HEK293 (cell line): ENCODE measurements around the gene ACSS1.

Source experiments
- HOXA7 ChIP-seq: sonication (generic); formaldehyde crosslinking; IDR thresholded peaks from 2 replicates; pipeline ENCODE4 v1.8.1; 2022; ENCODE audit warnings: missing genetic modification reagents, borderline replicate concordance
- KLF10 ChIP-seq: fragments of 450-650 bp; IDR thresholded peaks from 2 replicates; pipeline ENCODE4 v1.5.1; 2018; ENCODE audit warnings: missing biosample characterization, mild to moderate bottlenecking, missing genetic modification characterization
- PRDM1 ChIP-seq: fragments of 450-650 bp; formaldehyde crosslinking; IDR thresholded peaks from 2 replicates; pipeline ENCODE4; 2016; ENCODE audit warnings: missing biosample characterization, missing genetic modification characterization
- RBAK ChIP-seq: fragments of 450-650 bp; formaldehyde crosslinking; IDR thresholded peaks from 2 replicates; pipeline ENCODE4 v1.5.1; 2016; ENCODE audit warnings: missing biosample characterization, missing genetic modification characterization
- TRIM28 ChIP-seq: IDR thresholded peaks from 2 replicates; pipeline ENCODE4 v1.6.1; 2011; ENCODE audit warnings: low read length, control low read depth, borderline replicate concordance
- ZBTB1 ChIP-seq: fragments of 450-650 bp; formaldehyde crosslinking; IDR thresholded peaks from 2 replicates; pipeline ENCODE4 v1.5.1; 2016; ENCODE audit warnings: missing biosample characterization, missing genetic modification characterization
- ZBTB48 ChIP-seq: fragments of 450-650 bp; formaldehyde crosslinking; IDR thresholded peaks from 2 replicates; pipeline ENCODE4 v1.5.1; 2016; ENCODE audit warnings: missing biosample characterization, missing genetic modification characterization
- ZFP41 ChIP-seq: fragments of 450-650 bp; formaldehyde crosslinking; IDR thresholded peaks from 2 replicates; pipeline ENCODE4 v1.5.1; 2016; ENCODE audit warnings: missing biosample characterization, missing genetic modification characterization, borderline replicate concordance
- ZNF157 ChIP-seq: fragments of 450-650 bp; formaldehyde crosslinking; IDR thresholded peaks from 2 replicates; pipeline ENCODE4 v1.5.1; 2016; ENCODE audit warnings: missing biosample characterization, missing genetic modification characterization
- ZNF184 ChIP-seq: fragments of 450-650 bp; IDR thresholded peaks from 2 replicates; pipeline ENCODE4 v1.5.1; 2018; ENCODE audit warnings: missing biosample characterization, mild to moderate bottlenecking, missing genetic modification characterization
- ZNF274 ChIP-seq, 2 experiments: fragments of 200-500 bp in 1 of 2; fragments of 450-650 bp in 1 of 2; sonication (Bioruptor generic) in 1 of 2; formaldehyde crosslinking in 1 of 2; IDR thresholded peaks; 2 replicates each; pipeline versions ENCODE4 v1.5.1 to v1.6.1; 2014 to 2016; ENCODE audit warnings: borderline replicate concordance in 1 of 2, inconsistent platforms in 1 of 2, low read length in 1 of 2, missing biosample characterization in 1 of 2, missing genetic modification characterization in 1 of 2
- ZNF341 ChIP-seq: fragments of 450-650 bp; formaldehyde crosslinking; IDR thresholded peaks from 2 replicates; pipeline ENCODE4; 2016; ENCODE audit warnings: low read depth, missing biosample characterization, missing genetic modification characterization
- ZNF350 ChIP-seq: fragments of 450-650 bp; formaldehyde crosslinking; IDR thresholded peaks from 2 replicates; pipeline ENCODE4 v1.5.0; 2017; ENCODE audit warnings: missing biosample characterization, mild to moderate bottlenecking, missing genetic modification characterization
- ZNF354C ChIP-seq: fragments of 450-650 bp; formaldehyde crosslinking; IDR thresholded peaks from 2 replicates; pipeline ENCODE4 v1.5.1; 2016; ENCODE audit warnings: missing biosample characterization, missing genetic modification characterization, low read depth, borderline replicate concordance
- ZNF792 ChIP-seq: fragments of 450-650 bp; formaldehyde crosslinking; IDR thresholded peaks from 2 replicates; pipeline ENCODE4 v1.5.1; 2016; ENCODE audit warnings: missing biosample characterization, missing genetic modification characterization
- TF ChIP-seq, protein P1 (sequence below): fragments of 450-650 bp; formaldehyde crosslinking; IDR thresholded peaks from 2 replicates; pipeline ENCODE4 v1.5.1; 2016; ENCODE audit warnings: missing biosample characterization, missing genetic modification characterization
- TF ChIP-seq, protein P2 (sequence below): fragments of 450-650 bp; IDR thresholded peaks from 2 replicates; pipeline ENCODE4 v1.5.1; 2018; ENCODE audit warnings: missing biosample characterization, mild to moderate bottlenecking, missing genetic modification characterization
- TF ChIP-seq, protein P3 (sequence below): fragments of 450-650 bp; formaldehyde crosslinking; IDR thresholded peaks from 2 replicates; pipeline ENCODE4 v1.5.1; 2016; ENCODE audit warnings: missing biosample characterization, missing genetic modification characterization
- TF ChIP-seq, protein P4 (sequence below): fragments of 450-650 bp; formaldehyde crosslinking; IDR thresholded peaks from 2 replicates; pipeline ENCODE4 v1.5.1; 2016; ENCODE audit warnings: missing biosample characterization, missing genetic modification characterization
- TF ChIP-seq, protein P5 (sequence below): fragments of 450-650 bp; formaldehyde crosslinking; IDR thresholded peaks from 2 replicates; pipeline ENCODE4 v1.5.1; 2016; ENCODE audit warnings: missing biosample characterization, missing genetic modification characterization, low read depth
- TF ChIP-seq, protein P6 (sequence below): fragments of 450-650 bp; formaldehyde crosslinking; IDR thresholded peaks from 2 replicates; pipeline ENCODE4; 2016; ENCODE audit warnings: missing biosample characterization, missing genetic modification characterization
- TF ChIP-seq, protein P7 (sequence below): fragments of 450-650 bp; formaldehyde crosslinking; IDR thresholded peaks from 2 replicates; pipeline ENCODE4 v1.5.1; 2017; ENCODE audit warnings: missing biosample characterization, missing genetic modification characterization
- TF ChIP-seq, protein P8 (sequence below): fragments of 450-650 bp; formaldehyde crosslinking; IDR thresholded peaks from 2 replicates; pipeline ENCODE4 v1.5.1; 2016; ENCODE audit warnings: missing biosample characterization, missing genetic modification characterization

ACSS1 gene

DNA sequence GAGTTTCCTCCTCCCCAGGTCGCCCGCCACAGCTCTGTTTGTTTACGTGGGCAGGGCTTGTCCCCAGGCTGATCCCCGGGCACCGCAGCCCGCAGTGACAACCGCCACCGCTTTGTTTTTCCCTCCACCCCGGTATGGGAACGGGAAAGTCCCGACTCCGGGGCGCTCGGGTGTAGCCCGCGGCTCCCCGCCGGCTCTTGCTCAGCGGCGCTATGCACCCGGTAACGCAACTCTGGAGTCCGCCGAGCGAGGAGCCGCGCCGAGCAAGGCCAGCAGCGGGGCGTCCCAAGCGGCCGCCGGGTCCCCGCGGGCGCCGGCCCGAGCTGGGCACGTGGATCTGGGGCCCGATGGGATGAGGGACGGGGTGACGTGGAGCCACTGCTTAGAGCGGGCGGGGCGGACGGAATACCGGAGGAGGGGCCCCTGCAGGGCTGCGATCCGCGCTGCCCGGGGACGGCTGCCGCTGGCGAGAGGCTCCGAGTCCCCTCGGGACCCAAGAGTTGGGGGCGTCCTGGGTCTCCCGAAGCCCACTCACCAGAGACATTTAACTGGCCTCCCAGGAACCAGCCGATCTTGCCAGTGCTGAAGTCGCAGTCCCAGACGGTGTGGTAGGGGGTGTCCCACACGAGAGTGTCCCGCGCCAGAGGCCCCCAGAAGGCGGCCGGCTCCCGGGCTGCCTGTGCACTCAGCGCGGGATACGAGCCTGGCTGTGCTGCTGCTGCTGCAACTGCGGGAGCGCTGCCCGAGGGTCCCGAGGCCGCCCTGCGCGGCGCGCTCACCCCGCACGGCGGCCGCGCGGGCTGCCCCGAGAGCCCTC, 497 bp downstream of the ACSS1 start (continued):
- TF ChIP-seq, protein P1, sequence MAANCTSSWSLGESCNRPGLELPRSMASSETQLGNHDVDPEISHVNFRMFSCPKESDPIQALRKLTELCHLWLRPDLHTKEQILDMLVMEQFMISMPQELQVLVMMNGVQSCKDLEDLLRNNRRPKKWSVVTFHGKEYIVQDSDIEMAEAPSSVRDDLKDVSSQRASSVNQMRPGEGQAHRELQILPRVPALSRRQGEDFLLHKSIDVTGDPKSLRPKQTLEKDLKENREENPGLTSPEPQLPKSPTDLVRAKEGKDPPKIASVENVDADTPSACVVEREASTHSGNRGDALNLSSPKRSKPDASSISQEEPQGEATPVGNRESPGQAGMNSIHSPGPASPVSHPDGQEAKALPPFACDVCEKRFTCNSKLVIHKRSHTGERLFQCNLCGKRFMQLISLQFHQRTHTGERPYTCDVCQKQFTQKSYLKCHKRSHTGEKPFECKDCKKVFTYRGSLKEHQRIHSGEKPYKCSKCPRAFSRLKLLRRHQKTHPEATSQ = no peak
- TF ChIP-seq RBAK (tag by site-specific recombination) = no peak
- no peak for TF ChIP-seq ZBTB1
- no peak for TF ChIP-seq ZNF354C
- TF ChIP-seq, protein P2, sequence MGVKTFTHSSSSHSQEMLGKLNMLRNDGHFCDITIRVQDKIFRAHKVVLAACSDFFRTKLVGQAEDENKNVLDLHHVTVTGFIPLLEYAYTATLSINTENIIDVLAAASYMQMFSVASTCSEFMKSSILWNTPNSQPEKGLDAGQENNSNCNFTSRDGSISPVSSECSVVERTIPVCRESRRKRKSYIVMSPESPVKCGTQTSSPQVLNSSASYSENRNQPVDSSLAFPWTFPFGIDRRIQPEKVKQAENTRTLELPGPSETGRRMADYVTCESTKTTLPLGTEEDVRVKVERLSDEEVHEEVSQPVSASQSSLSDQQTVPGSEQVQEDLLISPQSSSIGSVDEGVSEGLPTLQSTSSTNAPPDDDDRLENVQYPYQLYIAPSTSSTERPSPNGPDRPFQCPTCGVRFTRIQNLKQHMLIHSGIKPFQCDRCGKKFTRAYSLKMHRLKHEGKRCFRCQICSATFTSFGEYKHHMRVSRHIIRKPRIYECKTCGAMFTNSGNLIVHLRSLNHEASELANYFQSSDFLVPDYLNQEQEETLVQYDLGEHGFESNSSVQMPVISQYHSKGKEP = no peak
- TF ChIP-seq ZNF792 (tag by site-specific recombination) = no peak
- no peak for TF ChIP-seq PRDM1 (tag by site-specific recombination)
- TF ChIP-seq ZNF350 (tag by site-specific recombination) = no peak
- no peak for TF ChIP-seq ZNF184 (tag by site-specific recombination)
- TF ChIP-seq ZNF157 = no peak
- TF ChIP-seq, protein P3, sequence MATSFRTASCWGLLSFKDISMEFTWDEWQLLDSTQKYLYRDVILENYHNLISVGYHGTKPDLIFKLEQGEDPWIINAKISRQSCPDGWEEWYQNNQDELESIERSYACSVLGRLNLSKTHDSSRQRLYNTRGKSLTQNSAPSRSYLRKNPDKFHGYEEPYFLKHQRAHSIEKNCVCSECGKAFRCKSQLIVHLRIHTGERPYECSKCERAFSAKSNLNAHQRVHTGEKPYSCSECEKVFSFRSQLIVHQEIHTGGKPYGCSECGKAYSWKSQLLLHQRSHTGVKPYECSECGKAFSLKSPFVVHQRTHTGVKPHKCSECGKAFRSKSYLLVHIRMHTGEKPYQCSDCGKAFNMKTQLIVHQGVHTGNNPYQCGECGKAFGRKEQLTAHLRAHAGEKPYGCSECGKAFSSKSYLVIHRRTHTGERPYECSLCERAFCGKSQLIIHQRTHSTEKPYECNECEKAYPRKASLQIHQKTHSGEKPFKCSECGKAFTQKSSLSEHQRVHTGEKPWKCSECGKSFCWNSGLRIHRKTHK = no peak
- peak; percentile 19; the same call in 1 of the 2 replicates for TF ChIP-seq ZBTB48 (tag by site-specific recombination)
- TF ChIP-seq TRIM28 = no peak
- TF ChIP-seq, protein P4, sequence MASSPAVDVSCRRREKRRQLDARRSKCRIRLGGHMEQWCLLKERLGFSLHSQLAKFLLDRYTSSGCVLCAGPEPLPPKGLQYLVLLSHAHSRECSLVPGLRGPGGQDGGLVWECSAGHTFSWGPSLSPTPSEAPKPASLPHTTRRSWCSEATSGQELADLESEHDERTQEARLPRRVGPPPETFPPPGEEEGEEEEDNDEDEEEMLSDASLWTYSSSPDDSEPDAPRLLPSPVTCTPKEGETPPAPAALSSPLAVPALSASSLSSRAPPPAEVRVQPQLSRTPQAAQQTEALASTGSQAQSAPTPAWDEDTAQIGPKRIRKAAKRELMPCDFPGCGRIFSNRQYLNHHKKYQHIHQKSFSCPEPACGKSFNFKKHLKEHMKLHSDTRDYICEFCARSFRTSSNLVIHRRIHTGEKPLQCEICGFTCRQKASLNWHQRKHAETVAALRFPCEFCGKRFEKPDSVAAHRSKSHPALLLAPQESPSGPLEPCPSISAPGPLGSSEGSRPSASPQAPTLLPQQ (tag by site-specific recombination) = peak; percentile 93
- TF ChIP-seq ZNF341 = peak; percentile 59; the same call in 1 of the 2 replicates
- TF ChIP-seq, protein P5, sequence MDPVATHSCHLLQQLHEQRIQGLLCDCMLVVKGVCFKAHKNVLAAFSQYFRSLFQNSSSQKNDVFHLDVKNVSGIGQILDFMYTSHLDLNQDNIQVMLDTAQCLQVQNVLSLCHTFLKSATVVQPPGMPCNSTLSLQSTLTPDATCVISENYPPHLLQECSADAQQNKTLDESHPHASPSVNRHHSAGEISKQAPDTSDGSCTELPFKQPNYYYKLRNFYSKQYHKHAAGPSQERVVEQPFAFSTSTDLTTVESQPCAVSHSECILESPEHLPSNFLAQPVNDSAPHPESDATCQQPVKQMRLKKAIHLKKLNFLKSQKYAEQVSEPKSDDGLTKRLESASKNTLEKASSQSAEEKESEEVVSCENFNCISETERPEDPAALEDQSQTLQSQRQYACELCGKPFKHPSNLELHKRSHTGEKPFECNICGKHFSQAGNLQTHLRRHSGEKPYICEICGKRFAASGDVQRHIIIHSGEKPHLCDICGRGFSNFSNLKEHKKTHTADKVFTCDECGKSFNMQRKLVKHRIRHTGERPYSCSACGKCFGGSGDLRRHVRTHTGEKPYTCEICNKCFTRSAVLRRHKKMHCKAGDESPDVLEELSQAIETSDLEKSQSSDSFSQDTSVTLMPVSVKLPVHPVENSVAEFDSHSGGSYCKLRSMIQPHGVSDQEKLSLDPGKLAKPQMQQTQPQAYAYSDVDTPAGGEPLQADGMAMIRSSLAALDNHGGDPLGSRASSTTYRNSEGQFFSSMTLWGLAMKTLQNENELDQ (tag by site-specific recombination) = no peak
- TF ChIP-seq, protein P6, sequence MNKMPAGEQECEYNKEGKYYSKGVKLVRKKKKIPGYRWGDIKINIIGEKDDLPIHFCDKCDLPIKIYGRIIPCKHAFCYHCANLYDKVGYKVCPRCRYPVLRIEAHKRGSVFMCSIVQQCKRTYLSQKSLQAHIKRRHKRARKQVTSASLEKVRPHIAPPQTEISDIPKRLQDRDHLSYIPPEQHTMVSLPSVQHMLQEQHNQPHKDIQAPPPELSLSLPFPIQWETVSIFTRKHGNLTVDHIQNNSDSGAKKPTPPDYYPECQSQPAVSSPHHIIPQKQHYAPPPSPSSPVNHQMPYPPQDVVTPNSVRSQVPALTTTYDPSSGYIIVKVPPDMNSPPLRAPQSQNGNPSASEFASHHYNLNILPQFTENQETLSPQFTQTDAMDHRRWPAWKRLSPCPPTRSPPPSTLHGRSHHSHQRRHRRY (tag by site-specific recombination) = no peak
- no peak for TF ChIP-seq ZFP41 (tag by site-specific recombination)
- no peak for TF ChIP-seq ZNF274 (IDR thresholded peaks at IDR 0.05; ENCODE audit: low read length)
- TF ChIP-seq ZNF274 (tag by site-specific recombination; IDR thresholded peaks at IDR 0.05; ENCODE audit: borderline replicate concordance) = no peak
- 0 out of 2 replicates have a peak, but pooled peaks have one; percentile 27 for TF ChIP-seq KLF10 (tag by site-specific recombination)
- no peak for TF ChIP-seq HOXA7 (CRISPR knock-in tag)
- TF ChIP-seq, protein P7, sequence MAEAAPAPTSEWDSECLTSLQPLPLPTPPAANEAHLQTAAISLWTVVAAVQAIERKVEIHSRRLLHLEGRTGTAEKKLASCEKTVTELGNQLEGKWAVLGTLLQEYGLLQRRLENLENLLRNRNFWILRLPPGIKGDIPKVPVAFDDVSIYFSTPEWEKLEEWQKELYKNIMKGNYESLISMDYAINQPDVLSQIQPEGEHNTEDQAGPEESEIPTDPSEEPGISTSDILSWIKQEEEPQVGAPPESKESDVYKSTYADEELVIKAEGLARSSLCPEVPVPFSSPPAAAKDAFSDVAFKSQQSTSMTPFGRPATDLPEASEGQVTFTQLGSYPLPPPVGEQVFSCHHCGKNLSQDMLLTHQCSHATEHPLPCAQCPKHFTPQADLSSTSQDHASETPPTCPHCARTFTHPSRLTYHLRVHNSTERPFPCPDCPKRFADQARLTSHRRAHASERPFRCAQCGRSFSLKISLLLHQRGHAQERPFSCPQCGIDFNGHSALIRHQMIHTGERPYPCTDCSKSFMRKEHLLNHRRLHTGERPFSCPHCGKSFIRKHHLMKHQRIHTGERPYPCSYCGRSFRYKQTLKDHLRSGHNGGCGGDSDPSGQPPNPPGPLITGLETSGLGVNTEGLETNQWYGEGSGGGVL (tag by site-specific recombination) = 0 out of 2 replicates have a peak, but pooled peaks have one; percentile 21
- TF ChIP-seq, protein P8, sequence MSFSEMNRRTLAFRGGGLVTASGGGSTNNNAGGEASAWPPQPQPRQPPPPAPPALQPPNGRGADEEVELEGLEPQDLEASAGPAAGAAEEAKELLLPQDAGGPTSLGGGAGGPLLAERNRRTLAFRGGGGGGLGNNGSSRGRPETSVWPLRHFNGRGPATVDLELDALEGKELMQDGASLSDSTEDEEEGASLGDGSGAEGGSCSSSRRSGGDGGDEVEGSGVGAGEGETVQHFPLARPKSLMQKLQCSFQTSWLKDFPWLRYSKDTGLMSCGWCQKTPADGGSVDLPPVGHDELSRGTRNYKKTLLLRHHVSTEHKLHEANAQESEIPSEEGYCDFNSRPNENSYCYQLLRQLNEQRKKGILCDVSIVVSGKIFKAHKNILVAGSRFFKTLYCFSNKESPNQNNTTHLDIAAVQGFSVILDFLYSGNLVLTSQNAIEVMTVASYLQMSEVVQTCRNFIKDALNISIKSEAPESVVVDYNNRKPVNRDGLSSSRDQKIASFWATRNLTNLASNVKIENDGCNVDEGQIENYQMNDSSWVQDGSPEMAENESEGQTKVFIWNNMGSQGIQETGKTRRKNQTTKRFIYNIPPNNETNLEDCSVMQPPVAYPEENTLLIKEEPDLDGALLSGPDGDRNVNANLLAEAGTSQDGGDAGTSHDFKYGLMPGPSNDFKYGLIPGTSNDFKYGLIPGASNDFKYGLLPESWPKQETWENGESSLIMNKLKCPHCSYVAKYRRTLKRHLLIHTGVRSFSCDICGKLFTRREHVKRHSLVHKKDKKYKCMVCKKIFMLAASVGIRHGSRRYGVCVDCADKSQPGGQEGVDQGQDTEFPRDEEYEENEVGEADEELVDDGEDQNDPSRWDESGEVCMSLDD (tag by site-specific recombination) = no peak
